WI38 (cell line): ENCODE results near the gene GRPEL1.

Source experiments
- H3K4me3 ChIP-seq: 2 replicates; pipeline ENCODE4 v1.5.1; 2011; ENCODE audit warnings: low read depth, mild to moderate bottlenecking, control low read depth, low read length
- TF ChIP-seq, protein P1 (sequence below): IDR thresholded peaks from 2 replicates; pipeline ENCODE4 v1.5.1; 2012; ENCODE audit warnings: low read depth, mild to moderate bottlenecking, control low read depth, low read length

The GRPEL1 gene

DNA sequence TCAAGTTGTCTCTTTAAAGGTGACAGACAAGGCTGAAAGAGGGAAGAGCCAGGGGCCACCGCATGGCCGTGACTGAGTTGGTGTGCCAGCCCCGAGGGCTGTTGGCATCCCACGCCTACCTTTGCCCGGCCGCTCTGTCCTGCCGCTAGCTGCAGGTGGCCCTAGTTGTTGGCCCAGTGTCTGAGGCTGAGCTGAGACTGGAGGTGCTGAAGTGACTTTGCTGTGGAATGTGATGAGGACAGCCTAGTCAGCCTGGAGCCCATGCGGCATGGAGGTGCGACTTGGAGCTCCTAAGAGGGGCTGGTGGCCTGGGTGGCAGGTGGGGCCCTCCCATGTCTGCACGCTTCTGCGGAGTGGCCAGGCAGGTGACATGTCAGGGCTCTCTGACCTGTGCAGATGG, 18.1 kb downstream of the GRPEL1 start:
- TF ChIP-seq, protein P1, sequence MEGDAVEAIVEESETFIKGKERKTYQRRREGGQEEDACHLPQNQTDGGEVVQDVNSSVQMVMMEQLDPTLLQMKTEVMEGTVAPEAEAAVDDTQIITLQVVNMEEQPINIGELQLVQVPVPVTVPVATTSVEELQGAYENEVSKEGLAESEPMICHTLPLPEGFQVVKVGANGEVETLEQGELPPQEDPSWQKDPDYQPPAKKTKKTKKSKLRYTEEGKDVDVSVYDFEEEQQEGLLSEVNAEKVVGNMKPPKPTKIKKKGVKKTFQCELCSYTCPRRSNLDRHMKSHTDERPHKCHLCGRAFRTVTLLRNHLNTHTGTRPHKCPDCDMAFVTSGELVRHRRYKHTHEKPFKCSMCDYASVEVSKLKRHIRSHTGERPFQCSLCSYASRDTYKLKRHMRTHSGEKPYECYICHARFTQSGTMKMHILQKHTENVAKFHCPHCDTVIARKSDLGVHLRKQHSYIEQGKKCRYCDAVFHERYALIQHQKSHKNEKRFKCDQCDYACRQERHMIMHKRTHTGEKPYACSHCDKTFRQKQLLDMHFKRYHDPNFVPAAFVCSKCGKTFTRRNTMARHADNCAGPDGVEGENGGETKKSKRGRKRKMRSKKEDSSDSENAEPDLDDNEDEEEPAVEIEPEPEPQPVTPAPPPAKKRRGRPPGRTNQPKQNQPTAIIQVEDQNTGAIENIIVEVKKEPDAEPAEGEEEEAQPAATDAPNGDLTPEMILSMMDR: no peak
- H3K4me3 ChIP-seq: no peak overlapping the region

DNA sequence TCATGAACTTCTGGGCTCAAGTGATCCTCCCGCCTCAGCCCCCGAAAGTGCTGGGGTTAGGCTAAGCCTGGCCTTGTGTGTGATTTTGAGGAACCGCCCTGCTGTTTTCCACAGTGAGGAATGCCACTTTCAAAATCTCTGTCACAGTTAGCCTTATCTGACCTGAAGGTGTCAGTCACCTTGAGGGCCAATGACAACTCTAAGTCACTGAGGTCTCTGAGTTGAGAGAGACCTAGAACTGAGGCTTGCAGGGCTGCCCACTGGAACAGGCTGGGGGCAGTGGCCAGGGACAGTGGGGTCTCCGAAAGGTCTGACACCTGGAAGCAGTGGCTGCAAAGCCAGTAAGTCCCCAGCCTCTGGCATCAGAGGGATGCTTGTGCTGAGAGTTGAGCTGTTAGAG, 18.6 kb downstream of the GRPEL1 start:
- no peak overlapping the region for H3K4me3 ChIP-seq
- TF ChIP-seq, protein P1: no peak

GRCh38 chr4:7048642-7049041, 19.2 kb downstream of the GRPEL1 start:
- TF ChIP-seq, protein P1: no peak

DNA sequence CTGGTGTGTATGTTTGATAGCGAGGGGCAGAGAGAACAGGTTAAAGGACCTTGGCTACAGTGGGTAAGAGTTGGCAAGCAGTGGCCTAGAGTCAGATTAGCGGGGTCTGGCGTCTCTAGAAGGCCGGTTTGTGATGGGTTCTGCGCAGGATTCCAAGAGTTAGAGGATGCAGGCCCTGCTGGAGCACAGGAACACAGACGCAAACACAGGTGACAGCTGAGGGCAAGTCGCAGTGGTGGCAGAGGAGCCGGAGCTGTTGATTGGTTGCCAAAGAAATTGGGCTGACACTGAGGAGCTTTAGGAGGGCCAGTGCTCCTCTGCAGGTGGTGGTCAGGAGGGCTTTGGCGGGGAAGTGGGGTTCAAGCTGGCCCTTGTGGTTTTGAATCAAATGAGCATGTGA, 20.9 kb downstream of the GRPEL1 start:
- H3K4me3 ChIP-seq: no peak overlapping the region

More at GRCh38 chr4:7048642-7049041, 19.2 kb downstream of the GRPEL1 start:
- H3K4me3 ChIP-seq: no peak overlapping the region

DNA sequence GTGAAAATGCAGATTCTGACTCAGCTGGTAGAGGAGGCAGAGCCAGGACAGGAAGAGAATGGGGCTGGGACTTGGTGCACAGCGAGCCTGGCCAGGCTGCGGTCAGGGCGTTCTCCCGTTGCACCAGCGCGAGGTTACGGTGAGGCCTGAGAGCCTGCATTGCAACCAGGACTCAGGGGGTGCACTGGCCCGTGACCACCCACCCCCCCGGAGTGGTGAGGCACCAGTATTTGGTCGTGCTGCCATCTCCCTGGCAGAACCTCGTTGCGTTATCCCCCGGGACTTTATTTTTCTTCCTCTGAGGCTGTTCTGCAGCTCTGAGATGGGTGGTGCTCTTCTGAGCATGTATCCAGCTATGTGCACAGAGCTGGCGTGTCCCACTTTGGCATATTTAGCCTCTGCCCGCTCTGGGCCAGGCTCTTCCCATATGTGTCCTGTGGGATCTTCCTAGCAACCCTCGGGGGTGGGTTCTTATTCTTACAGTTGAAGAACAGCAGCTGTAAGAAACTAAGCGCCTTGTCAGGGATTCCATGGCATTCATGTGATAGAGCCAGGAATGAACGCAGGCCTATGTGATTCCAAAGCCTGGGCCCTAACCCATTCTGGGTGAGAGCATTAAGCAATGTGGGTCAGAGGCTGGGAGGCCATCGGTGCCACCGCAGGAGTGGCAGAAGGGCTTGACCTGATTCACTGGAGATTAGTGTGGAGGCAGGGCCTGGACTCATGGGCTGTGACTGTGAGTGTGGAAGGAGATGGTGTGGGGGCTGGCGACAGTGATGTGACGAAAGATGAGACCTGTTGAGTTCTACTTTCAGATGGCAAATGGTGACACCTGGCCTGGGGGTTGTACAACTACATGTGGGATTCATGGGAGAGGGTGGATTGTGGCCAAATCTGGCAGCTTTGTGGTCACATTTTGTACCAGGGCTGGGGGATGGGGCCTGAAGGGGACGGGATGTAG, 21.6 kb downstream of the GRPEL1 start:
- H3K4me3 ChIP-seq: no peak overlapping the region
- TF ChIP-seq, protein P1: no peak

More for the DNA sequence above, 20.9 kb downstream of the GRPEL1 start:
- TF ChIP-seq, protein P1: no peak

DNA sequence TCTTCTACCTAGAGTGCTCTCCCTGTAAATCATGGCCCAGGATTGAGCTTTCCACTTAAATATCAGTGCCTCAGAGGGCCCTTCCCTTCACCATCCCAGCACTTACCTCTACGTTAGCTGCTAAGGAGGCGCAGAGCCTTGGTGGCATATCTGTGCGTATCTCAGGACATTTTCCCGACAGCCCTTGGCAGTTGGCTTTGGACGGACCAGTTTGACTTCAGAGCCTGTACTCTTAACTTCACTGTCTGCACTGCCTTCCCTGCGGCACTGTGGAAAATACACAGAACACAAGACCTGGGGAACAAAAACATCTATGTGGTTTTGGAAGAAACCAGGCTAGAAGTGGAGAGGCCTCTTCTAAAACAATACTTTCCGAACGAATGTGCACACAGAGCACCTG, 22.3 kb downstream of the GRPEL1 start:
- no peak overlapping the region for H3K4me3 ChIP-seq
- TF ChIP-seq, protein P1: no peak

DNA sequence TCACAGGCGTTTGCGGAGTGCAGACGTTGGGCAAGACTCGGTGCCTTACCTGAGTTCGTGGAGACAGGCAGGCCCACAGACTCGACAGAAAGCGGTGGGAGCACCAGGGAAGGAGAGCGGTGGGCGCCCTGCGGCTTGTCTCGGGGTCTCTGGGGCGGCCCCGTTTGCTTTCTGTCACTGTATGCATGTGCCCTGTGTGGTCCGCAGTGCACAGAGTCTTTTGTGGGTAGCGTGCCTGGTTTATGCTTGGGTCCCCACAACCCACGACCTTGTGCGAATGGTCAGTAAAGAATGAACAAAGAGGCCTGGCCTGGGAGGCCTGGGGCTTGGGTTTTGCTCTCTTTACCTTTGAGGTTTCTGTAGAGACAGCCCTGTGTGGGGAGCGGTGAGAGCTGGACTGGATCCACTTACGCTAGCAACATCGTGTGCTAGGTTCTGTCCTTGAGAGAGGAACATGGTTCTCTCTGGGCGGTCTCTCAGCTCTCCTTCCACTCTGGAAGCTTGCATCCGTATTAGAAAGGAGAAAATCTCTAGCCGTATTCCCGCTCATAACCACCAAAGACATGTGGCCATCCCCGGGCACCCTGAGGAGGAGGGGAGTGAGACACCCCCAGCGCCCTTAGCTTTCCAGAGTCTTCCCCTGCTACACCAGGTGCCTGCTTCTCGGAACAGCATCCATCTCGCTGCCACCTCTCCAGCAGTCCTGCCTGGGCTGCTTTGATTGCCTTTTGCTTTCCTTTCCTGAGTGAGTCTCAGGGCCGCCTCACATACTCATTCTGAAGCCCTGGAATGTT, 23.5 kb downstream of the GRPEL1 start:
- peak overlapping the region; percentile 68 for H3K4me3 ChIP-seq
- TF ChIP-seq, protein P1: no peak
